ENCODE results near the gene RPLP2.

DNA sequence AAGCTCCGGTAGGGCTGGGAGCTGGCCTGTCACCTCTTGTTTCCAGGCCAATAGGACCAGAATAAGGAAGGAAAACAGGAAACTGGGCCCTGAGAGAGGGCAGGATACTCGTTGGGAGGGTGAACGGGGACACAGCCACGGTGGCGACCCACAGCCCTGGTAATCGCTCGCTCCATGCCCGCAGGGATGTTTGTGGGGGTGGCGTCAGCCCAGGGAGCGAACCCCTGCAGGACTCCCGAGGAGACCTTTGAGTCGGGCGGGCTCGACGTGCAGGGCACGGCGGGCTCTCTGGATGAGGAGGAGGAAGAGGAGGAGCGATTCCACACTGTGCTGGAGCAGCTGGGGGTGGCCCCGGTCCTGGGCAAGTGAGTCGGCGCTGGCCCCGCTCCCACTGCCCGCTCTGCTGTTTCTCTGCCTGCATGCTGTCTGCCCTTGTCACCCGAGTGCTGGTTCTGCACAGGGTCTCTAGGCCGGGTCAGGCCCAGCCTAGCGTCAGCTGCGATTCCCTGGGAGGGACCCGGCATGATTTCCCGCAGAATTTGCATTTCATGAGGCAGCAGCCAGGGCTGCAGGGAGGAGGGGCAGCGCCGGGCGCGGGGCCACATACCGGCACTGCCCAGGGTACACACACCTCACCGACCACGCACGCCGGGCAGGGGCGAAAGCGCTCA is 19.5 kb downstream of the RPLP2 start:
- TF ChIP-seq, protein P1, sequence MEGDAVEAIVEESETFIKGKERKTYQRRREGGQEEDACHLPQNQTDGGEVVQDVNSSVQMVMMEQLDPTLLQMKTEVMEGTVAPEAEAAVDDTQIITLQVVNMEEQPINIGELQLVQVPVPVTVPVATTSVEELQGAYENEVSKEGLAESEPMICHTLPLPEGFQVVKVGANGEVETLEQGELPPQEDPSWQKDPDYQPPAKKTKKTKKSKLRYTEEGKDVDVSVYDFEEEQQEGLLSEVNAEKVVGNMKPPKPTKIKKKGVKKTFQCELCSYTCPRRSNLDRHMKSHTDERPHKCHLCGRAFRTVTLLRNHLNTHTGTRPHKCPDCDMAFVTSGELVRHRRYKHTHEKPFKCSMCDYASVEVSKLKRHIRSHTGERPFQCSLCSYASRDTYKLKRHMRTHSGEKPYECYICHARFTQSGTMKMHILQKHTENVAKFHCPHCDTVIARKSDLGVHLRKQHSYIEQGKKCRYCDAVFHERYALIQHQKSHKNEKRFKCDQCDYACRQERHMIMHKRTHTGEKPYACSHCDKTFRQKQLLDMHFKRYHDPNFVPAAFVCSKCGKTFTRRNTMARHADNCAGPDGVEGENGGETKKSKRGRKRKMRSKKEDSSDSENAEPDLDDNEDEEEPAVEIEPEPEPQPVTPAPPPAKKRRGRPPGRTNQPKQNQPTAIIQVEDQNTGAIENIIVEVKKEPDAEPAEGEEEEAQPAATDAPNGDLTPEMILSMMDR (conservative IDR thresholded peaks at IDR 0.05) = no peak
- no peak for TF ChIP-seq ZFX (IDR thresholded peaks at IDR 0.05)

Measured in C4-2B (cell line).